GM18951 (cell line): ENCODE measurements around the gene UBAC2.

Experiments used
- POLR2A ChIP-seq: IDR thresholded peaks from 4 replicates; pipeline ENCODE4 v1.6.1; 2011; ENCODE audit warnings: mild to moderate bottlenecking; ENCODE audit not compliant: insufficient read length, insufficient read depth; ENCODE audit errors: extremely low read depth
- in situ Hi-C: fragments of 300-500 bp; cut with MboI; formaldehyde crosslinking; loops from one replicate; pipeline ENCODE4 v1.12.0; 2022; ENCODE audit warnings: low sequenced_read_pairs, mixed read lengths, inconsistent platforms; ENCODE audit not compliant: unreplicated experiment

UBAC2 gene

GRCh38 chr13:99374994-99375737 lies 174.5 kb downstream of the UBAC2 start:
- in situ Hi-C loops, result loop anchor here (10.0 kb wide), 1 partner anchor 90 kb away; no protein-coding TSS in a partner anchor
- TF ChIP-seq POLR2A, result no peak

GRCh38 chr13:99375738-99376080 lies 175.1 kb downstream of the UBAC2 start:
- TF ChIP-seq POLR2A, result no peak

GRCh38 chr13:99376132-99376531 lies 175.5 kb downstream of the UBAC2 start:
- TF ChIP-seq POLR2A, result no peak
- in situ Hi-C loops, result loop anchor here (10.0 kb wide), 1 partner anchor 91 kb away; no protein-coding TSS in a partner anchor

More at GRCh38 chr13:99375738-99376080, 175.1 kb downstream of the UBAC2 start:
- in situ Hi-C loops, result loop anchor here (10.0 kb wide), 1 partner anchor 91 kb away; no protein-coding TSS in a partner anchor

GRCh38 chr13:99376924-99377323 lies 176.3 kb downstream of the UBAC2 start:
- in situ Hi-C loops, result loop anchor here (10.0 kb wide), 1 partner anchor 92 kb away; no protein-coding TSS in a partner anchor
- TF ChIP-seq POLR2A, result no peak

- in situ Hi-C loops, result loop anchor here (10.0 kb wide), 1 partner anchor 93 kb away; no protein-coding TSS in a partner anchor
- TF ChIP-seq POLR2A, result no peak
These were observed 177.0 kb downstream of the UBAC2 start for GRCh38 chr13:99377641-99378040.

- in situ Hi-C loops, result loop anchor here (10.0 kb wide), 1 partner anchor 94 kb away; no protein-coding TSS in a partner anchor
- TF ChIP-seq POLR2A, result no peak
These were observed 178.5 kb downstream of the UBAC2 start for GRCh38 chr13:99378985-99379733.

GRCh38 chr13:99379856-99380801 lies 179.5 kb downstream of the UBAC2 start:
- no peak for TF ChIP-seq POLR2A
- in situ Hi-C loops, result loop anchor here (10.0 kb wide), 2 partner anchors 95 to 125 kb away; partner anchors contain the start of gene TM9SF2

- no peak for TF ChIP-seq POLR2A
- in situ Hi-C loops, result loop anchor here (10.0 kb wide), 1 partner anchor 124 kb away; the partner anchor contains the start of gene TM9SF2
These were observed 180.4 kb downstream of the UBAC2 start for GRCh38 chr13:99380921-99381645.

GRCh38 chr13:99381766-99382165 lies 181.1 kb downstream of the UBAC2 start:
- in situ Hi-C loops, result loop anchor here (10.0 kb wide), 1 partner anchor 123 kb away; the partner anchor contains the start of gene TM9SF2
- no peak for TF ChIP-seq POLR2A

- in situ Hi-C loops, result loop anchor here (10.0 kb wide), 1 partner anchor 122 kb away; the partner anchor contains the start of gene TM9SF2
- no peak for TF ChIP-seq POLR2A
These were observed 181.9 kb downstream of the UBAC2 start for GRCh38 chr13:99382428-99383133.

GRCh38 chr13:99383511-99383921 lies 182.9 kb downstream of the UBAC2 start:
- in situ Hi-C loops, result loop anchor here (10.0 kb wide), 1 partner anchor 121 kb away; the partner anchor contains the start of gene TM9SF2
- TF ChIP-seq POLR2A, result no peak

- in situ Hi-C loops, result loop anchor here (10.0 kb wide), 1 partner anchor 121 kb away; the partner anchor contains the start of gene TM9SF2
These were observed 183.3 kb downstream of the UBAC2 start for GRCh38 chr13:99383946-99384345.

More at GRCh38 chr13:99383946-99384345, 183.3 kb downstream of the UBAC2 start:
- TF ChIP-seq POLR2A, result no peak
